ENCODE results near the gene SH3GL1. TPM values are rescaled to one million over a fixed set of nuclear protein-coding genes. Genes with fewer than 3 reads are reported as not detected.

The SH3GL1 gene
- total and polyA plus RNA-seq, 2 experiments from 2014 or later, result 81.7 to 114 TPM

DNA sequence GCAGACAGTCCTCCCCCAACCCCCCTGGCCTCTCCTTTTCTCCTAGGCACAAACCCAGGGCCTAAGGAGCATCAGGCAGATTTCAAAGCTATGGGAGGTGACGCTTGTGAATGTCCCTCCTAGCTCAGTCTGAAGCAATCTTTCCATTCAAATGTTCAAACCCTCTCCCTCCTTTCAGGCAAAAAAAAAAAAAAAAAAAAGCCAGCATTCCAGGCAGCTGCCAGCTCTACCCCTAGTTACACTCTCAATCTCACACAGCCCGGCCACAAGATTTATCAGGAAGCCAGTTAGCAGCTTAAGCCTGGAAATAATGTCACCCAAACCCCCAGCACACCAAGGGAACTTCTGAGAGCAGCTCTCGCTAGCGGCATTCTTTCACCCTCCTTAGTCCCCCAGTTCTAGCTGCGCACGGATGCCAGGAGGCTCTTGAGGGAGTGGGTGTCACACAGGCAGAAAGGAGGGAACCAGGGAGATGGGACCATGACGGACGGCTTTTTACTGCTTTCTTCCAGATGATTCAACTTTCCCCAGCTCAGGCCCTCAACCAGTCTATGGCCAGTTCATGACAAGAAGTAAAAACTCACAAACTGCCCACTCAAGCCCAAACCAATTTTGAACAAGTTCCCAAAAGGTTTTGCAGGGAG, 6.3 kb downstream of the SH3GL1 start:
- H3K79me2 ChIP-seq, result peaks cover 96% of the 10 kb centered on the region
- H3K36me3 ChIP-seq (replicated peaks; ENCODE audit: insufficient read depth, low read depth), result no peaks in the 10 kb centered on the region
- peaks cover 81% of the 10 kb centered on the region for H4K20me1 ChIP-seq (ENCODE audit: insufficient read depth, poor library complexity, severe bottlenecking)
- H3K4me2 ChIP-seq, result peak overlapping the region; percentile 43
- DNase-seq (ENCODE audit: low spot score), result no peak
- 68% methylated on average over 8 of the region's 8 CpGs for WGBS (ENCODE audit: low lambda C conversion rate, missing lambda C conversion rate)
- H3K9me2 ChIP-seq (replicated peaks; ENCODE audit: insufficient read depth), result no peaks in the 10 kb centered on the region
- H3K4me1 ChIP-seq (ENCODE audit: insufficient read depth), result peaks cover 68% of the 10 kb centered on the region
- peak overlapping the region; percentile 98 for H3K27ac ChIP-seq
- no peaks in the 10 kb centered on the region for H3K27me3 ChIP-seq
- TF ChIP-seq, protein P1, sequence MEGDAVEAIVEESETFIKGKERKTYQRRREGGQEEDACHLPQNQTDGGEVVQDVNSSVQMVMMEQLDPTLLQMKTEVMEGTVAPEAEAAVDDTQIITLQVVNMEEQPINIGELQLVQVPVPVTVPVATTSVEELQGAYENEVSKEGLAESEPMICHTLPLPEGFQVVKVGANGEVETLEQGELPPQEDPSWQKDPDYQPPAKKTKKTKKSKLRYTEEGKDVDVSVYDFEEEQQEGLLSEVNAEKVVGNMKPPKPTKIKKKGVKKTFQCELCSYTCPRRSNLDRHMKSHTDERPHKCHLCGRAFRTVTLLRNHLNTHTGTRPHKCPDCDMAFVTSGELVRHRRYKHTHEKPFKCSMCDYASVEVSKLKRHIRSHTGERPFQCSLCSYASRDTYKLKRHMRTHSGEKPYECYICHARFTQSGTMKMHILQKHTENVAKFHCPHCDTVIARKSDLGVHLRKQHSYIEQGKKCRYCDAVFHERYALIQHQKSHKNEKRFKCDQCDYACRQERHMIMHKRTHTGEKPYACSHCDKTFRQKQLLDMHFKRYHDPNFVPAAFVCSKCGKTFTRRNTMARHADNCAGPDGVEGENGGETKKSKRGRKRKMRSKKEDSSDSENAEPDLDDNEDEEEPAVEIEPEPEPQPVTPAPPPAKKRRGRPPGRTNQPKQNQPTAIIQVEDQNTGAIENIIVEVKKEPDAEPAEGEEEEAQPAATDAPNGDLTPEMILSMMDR (IDR thresholded peaks at IDR 0.05; ENCODE audit: poor library complexity), result no peak
- TF ChIP-seq EZH2 (IDR thresholded peaks at IDR 0.05; ENCODE audit: borderline replicate concordance), result no peak
- TF ChIP-seq EZH2phosphoT487 (IDR thresholded peaks at IDR 0.05; ENCODE audit: low read depth, severe bottlenecking, unreplicated experiment), result no peak
- H3K4me3 ChIP-seq, result no peak overlapping the region
- no peak overlapping the region for H2AFZ ChIP-seq
- no peaks in the 10 kb centered on the region for H3K9me3 ChIP-seq (ENCODE audit: low read depth)

DNA sequence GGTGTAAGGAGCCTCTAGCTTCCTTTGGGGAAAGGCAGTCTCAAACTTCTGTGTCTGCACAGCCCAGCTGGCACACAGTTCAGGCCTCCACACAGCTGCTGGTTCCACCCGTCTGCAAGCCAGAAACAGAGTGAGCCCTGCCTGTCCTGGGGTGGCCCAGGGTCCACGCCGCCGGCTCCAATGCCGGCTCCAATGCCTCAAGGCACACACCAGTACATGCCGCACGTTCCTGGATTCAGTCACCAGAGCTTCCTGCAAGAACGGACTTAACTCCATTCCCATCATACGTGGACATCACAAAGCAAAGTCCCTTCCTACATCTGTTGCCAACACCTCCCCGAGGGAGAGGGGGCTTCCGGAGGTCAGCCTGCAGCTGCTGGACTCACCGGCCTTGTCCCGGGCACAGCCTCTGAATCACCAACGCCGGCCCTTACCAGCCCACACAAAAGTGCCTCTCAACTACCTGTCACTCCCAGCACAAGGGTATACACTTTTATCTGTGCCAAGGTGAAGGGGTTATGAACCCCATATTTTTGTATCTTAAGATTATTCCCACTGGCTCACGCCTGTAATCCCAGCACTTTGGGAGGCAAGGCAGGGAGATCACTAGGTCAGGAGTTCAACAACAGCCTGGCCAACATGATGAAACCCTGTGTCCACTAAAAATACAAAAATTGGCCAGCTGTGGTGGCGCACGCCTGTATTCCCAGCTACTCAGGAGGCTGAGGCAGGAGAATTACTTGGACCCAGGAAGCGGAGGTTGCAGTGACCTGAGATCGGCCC, 8.5 kb downstream of the SH3GL1 start:
- no peak for DNase-seq (ENCODE audit: low spot score)
- H2AFZ ChIP-seq, result no peak overlapping the region
- 70% methylated on average over 20 of the region's 20 CpGs for WGBS (ENCODE audit: low lambda C conversion rate, missing lambda C conversion rate)
- no peaks in the 10 kb centered on the region for H3K9me2 ChIP-seq (replicated peaks; ENCODE audit: insufficient read depth)
- TF ChIP-seq EZH2 (IDR thresholded peaks at IDR 0.05; ENCODE audit: borderline replicate concordance) (no peak), EZH2phosphoT487 (IDR thresholded peaks at IDR 0.05; ENCODE audit: low read depth, severe bottlenecking, unreplicated experiment) (no peak)
- TF ChIP-seq, protein P1 (IDR thresholded peaks at IDR 0.05; ENCODE audit: poor library complexity), result no peak
- peak overlapping the region; percentile 98 for H3K27ac ChIP-seq
- peak overlapping the region; percentile 75 for H3K4me2 ChIP-seq
- H3K27me3 ChIP-seq, result no peaks in the 10 kb centered on the region
- no peaks in the 10 kb centered on the region for H3K9me3 ChIP-seq (ENCODE audit: low read depth)
- H3K79me2 ChIP-seq, result peaks cover 96% of the 10 kb centered on the region
- no peak overlapping the region for H3K4me3 ChIP-seq
- peaks cover 71% of the 10 kb centered on the region for H3K4me1 ChIP-seq (ENCODE audit: insufficient read depth)
- H3K36me3 ChIP-seq (replicated peaks; ENCODE audit: insufficient read depth, low read depth), result no peaks in the 10 kb centered on the region
- H4K20me1 ChIP-seq (ENCODE audit: insufficient read depth, poor library complexity, severe bottlenecking), result peaks cover 69% of the 10 kb centered on the region

DNA sequence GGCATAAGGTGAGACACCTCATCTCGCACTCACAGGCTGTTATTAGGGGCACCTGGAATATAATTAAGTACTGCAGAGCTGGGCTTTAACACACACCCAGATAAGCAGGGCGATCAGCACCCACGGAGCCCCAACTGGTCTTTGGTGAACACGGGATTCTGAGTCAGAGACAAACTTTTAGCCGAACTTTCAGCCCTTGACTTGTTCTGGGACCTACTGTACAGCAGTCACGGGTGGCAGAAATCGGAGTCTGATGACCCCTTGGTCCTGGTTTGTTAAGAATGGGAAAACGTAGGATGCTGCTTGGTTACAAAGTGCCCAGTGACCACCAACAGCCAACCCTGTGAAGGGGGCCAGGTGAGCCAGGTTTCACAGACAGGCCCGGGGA, 9.0 kb downstream of the SH3GL1 start:
- H3K9me2 ChIP-seq (replicated peaks; ENCODE audit: insufficient read depth), result no peaks in the 10 kb centered on the region
- H2AFZ ChIP-seq, result no peak overlapping the region
- no peak overlapping the region for H3K4me3 ChIP-seq
- peaks cover 71% of the 10 kb centered on the region for H3K4me1 ChIP-seq (ENCODE audit: insufficient read depth)
- no peaks in the 10 kb centered on the region for H3K36me3 ChIP-seq (replicated peaks; ENCODE audit: insufficient read depth, low read depth)
- peaks cover 96% of the 10 kb centered on the region for H3K79me2 ChIP-seq
- peak overlapping the region; percentile 98 for H3K27ac ChIP-seq
- H4K20me1 ChIP-seq (ENCODE audit: insufficient read depth, poor library complexity, severe bottlenecking), result peaks cover 64% of the 10 kb centered on the region
- TF ChIP-seq EZH2 (IDR thresholded peaks at IDR 0.05; ENCODE audit: borderline replicate concordance), result no peak
- TF ChIP-seq, protein P1 (IDR thresholded peaks at IDR 0.05; ENCODE audit: poor library complexity), result no peak
- no peak for TF ChIP-seq EZH2phosphoT487 (IDR thresholded peaks at IDR 0.05; ENCODE audit: low read depth, severe bottlenecking, unreplicated experiment)
- DNase-seq (ENCODE audit: low spot score), result peak; percentile 76
- 48% methylated on average over 9 of the region's 9 CpGs for WGBS (ENCODE audit: low lambda C conversion rate, missing lambda C conversion rate)
- no peaks in the 10 kb centered on the region for H3K27me3 ChIP-seq
- no peaks in the 10 kb centered on the region for H3K9me3 ChIP-seq (ENCODE audit: low read depth)
- peak overlapping the region; percentile 75 for H3K4me2 ChIP-seq

Measured in hepatocyte (in vitro differentiated cells).